ENCODE measurements around the gene INCENP.

- TF ChIP-seq POLR2A (IDR thresholded peaks at IDR 0.05) (no peak), CTCF (IDR thresholded peaks at IDR 0.05) (no peak)
These were observed 27.9 kb downstream of the INCENP start for GRCh38 chr11:62151737-62152102.
